MG63 (cell line): ENCODE data around the gene CBFA2T3. TPM values are rescaled to one million over a fixed set of nuclear protein-coding genes. Genes with fewer than 3 reads are reported as not detected.
"Not testable (repeated sequence)": the region's sequence is repeated elsewhere in the genome, so short reads cannot be mapped to it uniquely, and the experiment has no call there.

ENCODE experiments used
- DNase-seq: peaks from one replicate; pipeline ENCODE4 v3.0.0-alpha.2; 2020
- H3K27me3 ChIP-seq: fragments of 250-450 bp; sonication (Bioruptor Pico); 2 replicates; pipeline ENCODE4 v1.5.1; 2020; ENCODE audit warnings: mild to moderate bottlenecking, moderate library complexity
- H3K36me3 ChIP-seq: fragments of 250-450 bp; sonication (Bioruptor Pico); 2 replicates; pipeline ENCODE4 v1.5.1; 2020; ENCODE audit warnings: mild to moderate bottlenecking, moderate library complexity
- H3K4me3 ChIP-seq: fragments of 250-450 bp; sonication (Bioruptor Pico); 2 replicates; pipeline ENCODE4 v1.5.1; 2020; ENCODE audit warnings: mild to moderate bottlenecking, moderate library complexity
- H3K9me3 ChIP-seq: fragments of 250-450 bp; sonication (Bioruptor Pico); 2 replicates; pipeline ENCODE4 v1.5.1; 2020; ENCODE audit warnings: mild to moderate bottlenecking, moderate library complexity
- total RNA-seq: library from RNA; depleted of rRNA; stranded (reverse); fragments of >200 nt; shearing (Covaris generic); gene quantifications from 2 replicates; pipeline ENCODE4 v1.2.3, GENCODE V29; 2014; ENCODE audit warnings: low replicate concordance

The CBFA2T3 gene
- total RNA-seq, 1 experiment from 2014 or later, result not detected

DNA sequence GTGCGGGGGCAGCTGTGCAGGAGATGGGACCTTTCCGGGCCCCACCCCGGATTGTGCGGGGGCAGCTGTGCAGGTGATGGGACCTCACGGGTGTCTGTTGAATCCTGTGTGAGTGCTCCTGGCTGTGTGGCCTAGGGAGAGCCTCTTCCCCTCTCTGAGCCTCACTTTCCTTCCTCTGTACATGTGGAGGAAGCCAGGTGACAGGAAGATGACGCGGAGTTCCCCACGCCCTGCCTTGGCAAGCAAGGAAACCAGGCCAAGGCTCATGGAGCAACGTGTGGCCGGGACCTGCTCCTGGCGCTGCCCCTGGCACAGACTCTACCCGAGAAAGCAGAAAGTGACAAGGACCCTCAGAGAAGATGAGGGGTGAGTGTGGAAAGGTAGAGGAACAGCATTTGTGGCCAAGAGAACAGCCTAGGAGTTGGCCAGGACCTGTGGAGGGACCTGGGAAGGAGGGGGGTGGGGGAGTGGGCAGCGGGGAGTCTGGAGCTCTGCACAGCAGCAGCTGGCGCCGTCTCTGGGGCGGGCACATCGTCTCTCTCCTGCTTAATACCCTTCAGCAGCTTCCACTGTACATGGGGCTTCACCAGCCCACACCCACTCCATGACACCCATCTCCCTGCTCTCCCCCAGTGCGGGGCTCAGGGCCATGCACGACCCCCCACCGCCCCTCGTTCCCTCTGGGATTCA, 72.2 kb downstream of the CBFA2T3 start:
- Histone ChIP-seq H3K27me3 (no peaks in the 10 kb centered on the region), H3K36me3 (no peaks in the 10 kb centered on the region), H3K9me3 (no peaks in the 10 kb centered on the region), H3K4me3 (no peak overlapping the region)
- no peak for DNase-seq

- Histone ChIP-seq H3K36me3 (no peaks in the 10 kb centered on the region), H3K4me3 (no peak overlapping the region), H3K9me3 (no peaks in the 10 kb centered on the region), H3K27me3 (no peaks in the 10 kb centered on the region)
- DNase-seq, result no peak
Observed at GRCh38 chr16:88903267-88903666, 73.7 kb downstream of the CBFA2T3 start.

GRCh38 chr16:88902744-88903143, 74.3 kb downstream of the CBFA2T3 start:
- Histone ChIP-seq H3K9me3 (no peaks in the 10 kb centered on the region), H3K4me3 (no peak overlapping the region), H3K27me3 (no peaks in the 10 kb centered on the region), H3K36me3 (no peaks in the 10 kb centered on the region)
- no peak for DNase-seq

DNA sequence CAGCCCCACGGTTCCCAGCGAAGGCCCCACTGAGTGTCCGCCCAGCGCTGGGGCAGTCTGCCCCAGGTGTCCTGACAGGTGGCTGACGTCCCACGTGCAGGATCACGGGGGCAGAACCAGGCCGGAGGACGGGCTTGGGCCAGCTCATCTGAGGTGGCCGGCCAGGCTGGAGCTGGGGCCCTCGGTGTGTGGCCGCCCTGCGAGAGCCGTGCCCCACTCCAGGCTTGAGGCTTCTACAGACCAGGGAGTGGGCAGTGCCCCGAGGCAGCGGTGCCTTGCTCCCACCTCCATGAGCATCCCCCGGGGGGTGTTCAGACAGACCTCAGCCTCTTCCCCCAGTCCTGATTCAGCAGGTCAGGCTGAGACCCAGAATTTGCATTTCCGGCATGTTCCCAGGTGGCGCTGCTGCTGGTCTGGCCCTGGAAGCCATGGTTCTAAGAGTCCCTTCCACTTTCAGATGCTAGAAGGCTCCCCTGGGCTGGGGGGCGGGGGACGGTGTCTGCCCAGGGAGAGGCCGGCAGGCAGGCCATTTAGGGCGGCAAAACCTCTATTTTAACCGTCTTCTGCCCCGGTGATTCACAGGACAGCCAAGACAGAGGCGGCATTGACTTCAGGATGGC, 75.2 kb downstream of the CBFA2T3 start:
- Histone ChIP-seq H3K27me3 (no peaks in the 10 kb centered on the region), H3K4me3 (no peak overlapping the region), H3K36me3 (no peaks in the 10 kb centered on the region), H3K9me3 (no peaks in the 10 kb centered on the region)
- no peak for DNase-seq

DNA sequence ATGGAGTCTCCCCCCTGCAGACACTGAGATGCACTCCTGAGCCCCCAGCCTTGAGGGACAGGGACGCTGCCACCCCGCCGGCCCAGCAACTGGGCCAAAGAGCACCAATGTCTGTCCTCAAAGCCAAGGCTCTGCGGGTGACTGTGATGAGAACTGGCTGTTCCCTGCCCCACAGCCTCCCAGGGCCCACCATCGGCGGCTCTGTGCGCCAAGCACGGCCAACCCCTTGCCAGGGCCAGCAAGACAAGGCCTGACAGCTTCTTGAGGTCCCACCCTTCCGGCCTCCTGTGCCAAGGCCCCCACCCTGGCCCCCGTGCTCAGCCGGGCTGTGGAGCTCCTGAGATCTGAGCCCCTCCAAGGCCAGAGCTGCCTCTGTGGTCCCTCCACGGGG, 76.3 kb downstream of the CBFA2T3 start:
- Histone ChIP-seq H3K4me3 (no peak overlapping the region), H3K36me3 (no peaks in the 10 kb centered on the region)
- no peak for DNase-seq

DNA sequence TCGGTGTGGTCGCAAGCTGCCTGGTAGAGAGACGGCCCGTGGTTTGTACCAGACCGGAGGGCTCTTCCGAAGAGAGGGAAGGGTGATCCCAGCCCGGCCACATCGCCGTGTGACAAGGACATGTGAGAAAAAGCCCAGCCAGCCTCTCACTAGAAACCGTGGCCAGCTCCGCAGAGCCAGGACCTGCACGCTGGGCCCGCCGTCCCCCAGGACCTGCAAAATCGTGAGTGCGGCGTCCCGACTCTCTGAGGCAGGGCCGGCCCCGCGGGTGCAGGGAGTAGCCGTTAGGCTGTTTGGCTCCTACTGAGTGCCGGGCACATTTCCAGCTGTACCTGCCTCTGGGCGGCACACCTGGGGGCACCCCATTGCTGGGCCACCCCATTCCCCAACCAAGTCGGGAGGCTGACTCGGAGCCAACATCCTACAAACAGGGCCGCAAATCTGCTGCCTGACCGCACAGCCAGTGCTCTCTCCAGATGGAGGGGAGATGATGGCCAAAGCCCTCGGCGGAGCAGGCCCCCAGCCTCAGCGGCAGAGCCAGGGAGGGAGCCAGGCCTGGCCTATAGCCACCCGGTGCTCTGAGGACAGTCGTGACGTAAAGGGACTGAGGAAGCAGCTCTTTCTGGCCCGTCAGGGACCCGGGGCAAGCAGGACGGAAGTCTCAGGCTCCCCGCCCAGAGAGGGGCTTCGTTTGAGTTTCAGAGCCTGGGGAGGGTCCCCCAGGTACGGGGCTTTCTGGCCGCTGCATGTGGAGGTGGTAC, 76.9 kb downstream of the CBFA2T3 start:
- no peak for DNase-seq
- H3K27me3 ChIP-seq, result no peaks in the 10 kb centered on the region
- H3K36me3 ChIP-seq, result no peaks in the 10 kb centered on the region
- no peak overlapping the region for H3K4me3 ChIP-seq
- no peaks in the 10 kb centered on the region for H3K9me3 ChIP-seq

More for the DNA sequence above, 76.3 kb downstream of the CBFA2T3 start:
- no peaks in the 10 kb centered on the region for H3K27me3 ChIP-seq
- H3K9me3 ChIP-seq, result no peaks in the 10 kb centered on the region

- DNase-seq, result no peak
- no peak overlapping the region for H3K4me3 ChIP-seq
- no peaks in the 10 kb centered on the region for H3K9me3 ChIP-seq
Observed at GRCh38 chr16:88897696-88898425, 79.1 kb downstream of the CBFA2T3 start.

DNA sequence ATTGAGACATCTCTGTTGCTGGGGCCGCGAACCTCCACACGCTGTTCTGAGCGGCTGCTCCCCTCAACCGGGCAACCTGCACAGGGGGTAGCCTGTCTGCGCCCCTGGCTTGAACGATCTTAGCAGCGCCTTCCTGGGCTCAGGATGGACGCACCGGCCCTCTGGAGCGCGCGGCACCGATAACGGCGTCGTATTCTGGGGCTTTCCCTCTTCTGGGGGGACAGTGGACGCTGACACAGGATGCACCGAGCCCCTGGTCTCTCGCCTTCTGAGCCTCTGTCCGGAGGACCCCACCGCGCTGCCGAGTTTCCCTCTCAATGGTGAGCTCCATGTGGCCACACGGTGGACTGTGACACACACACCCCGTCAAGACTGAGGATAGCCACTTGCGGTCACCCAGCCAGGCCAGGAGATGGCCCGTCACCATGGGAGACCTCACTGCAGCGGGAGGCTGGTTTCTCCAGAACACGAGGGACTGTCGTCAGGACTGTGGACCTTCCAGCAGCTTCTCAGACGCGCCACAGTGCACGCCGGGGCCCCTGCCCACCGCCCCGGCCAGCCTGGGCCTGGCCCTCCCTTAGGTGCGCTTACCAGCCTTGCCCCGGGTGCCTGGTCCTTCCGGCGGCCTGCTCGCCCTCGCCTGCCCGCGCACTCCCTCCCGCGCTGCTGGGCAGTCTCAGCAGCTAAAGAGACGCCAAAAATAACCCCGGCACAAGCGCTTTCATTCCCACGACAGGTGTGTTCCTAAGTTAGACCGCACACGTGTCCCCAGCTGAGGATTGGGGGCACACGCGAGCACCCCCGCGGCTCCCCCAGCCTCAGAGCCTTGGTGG, 80.6 kb downstream of the CBFA2T3 start:
- no peaks in the 10 kb centered on the region for H3K36me3 ChIP-seq
- no peak overlapping the region for H3K4me3 ChIP-seq
- H3K9me3 ChIP-seq, result no peaks in the 10 kb centered on the region
- no peak for DNase-seq
- H3K27me3 ChIP-seq, result no peaks in the 10 kb centered on the region

More at GRCh38 chr16:88897696-88898425, 79.1 kb downstream of the CBFA2T3 start:
- H3K27me3 ChIP-seq, result no peaks in the 10 kb centered on the region
- H3K36me3 ChIP-seq, result no peaks in the 10 kb centered on the region

DNA sequence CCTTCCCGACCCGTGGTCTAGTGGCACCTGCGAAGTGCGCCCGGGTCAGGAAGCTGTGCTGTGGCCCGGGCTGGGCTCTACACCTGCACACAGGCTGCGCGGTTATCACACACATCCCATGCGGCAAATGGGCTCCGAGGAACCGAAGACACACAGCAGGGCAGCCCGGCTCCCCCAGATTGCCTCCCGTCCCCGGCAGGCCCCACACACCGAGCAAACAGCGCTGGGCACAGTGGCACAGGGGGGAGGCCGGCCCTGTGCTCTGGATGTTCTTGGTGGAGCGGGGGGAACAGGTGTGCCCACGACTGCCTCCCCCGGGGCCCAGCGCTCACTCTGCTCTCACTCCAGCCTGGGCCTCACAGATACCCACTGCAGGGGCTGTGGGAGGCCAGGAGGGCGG, 81.7 kb downstream of the CBFA2T3 start:
- Histone ChIP-seq H3K9me3 (no peaks in the 10 kb centered on the region), H3K36me3 (no peaks in the 10 kb centered on the region), H3K4me3 (no peak overlapping the region), H3K27me3 (no peaks in the 10 kb centered on the region)
- DNase-seq, result no peak

GRCh38 chr16:88894681-88895300, 82.2 kb downstream of the CBFA2T3 start:
- no peaks in the 10 kb centered on the region for H3K9me3 ChIP-seq
- H3K36me3 ChIP-seq, result no peaks in the 10 kb centered on the region
- DNase-seq, result no peak
- H3K4me3 ChIP-seq, result no peak overlapping the region
- H3K27me3 ChIP-seq, result no peaks in the 10 kb centered on the region

DNA sequence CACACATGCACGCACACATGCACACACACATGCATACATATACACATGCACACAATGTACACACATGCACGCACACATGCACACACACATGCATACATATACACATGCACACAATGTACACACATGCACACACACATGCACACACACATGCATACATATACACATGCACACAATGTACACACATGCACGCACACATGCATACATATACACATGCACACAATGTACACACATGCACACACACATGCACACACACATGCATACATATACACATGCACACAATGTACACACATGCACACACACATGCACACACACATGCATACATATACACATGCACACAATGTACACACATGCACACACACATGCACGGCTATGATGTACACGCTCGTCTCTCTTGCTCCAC, 82.7 kb downstream of the CBFA2T3 start:
- not testable (repeated sequence) for DNase-seq, H3K9me3 ChIP-seq, H3K4me3 ChIP-seq, H3K27me3 ChIP-seq, H3K36me3 ChIP-seq

DNA sequence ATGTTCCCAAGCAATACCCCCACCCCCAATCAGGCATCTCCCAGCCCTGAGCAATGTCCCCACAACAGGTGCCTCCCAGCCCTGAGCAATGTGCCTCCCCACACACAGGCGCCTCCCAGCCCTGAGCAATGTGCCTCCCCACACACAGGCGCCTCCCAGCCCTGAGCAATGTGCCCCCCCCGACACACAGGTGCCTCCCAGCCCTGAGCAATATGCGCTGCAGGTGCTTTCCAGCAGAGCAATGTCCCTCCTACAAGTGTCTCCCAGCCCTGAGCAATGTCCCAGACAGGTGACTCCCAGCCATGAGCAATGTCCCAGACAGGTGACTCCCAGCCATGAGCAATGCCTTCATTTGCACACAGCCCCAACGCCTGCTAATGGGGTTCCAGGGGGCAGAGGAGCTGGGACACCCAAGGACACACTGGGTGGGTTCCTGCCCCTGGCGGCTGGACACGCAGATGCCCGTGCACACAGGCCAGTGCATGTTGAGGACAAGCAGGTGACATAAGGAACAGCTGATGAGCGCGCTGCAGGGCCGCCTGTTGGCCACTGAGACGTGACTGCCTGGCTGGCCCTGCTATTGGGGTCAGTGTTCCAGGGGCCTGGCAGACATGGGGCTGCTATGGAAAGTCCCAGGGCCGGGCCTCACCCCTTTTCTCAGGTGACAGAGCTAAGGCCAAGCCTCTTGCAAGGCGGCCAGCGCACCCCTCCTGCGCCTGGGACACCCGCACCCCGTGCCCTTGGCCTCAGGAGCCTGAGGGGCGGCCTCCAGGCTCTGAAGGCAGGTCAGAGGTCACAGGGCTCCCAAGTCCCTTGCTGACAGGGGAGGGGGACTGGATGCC, 83.7 kb downstream of the CBFA2T3 start:
- H3K27me3 ChIP-seq, result no peaks in the 10 kb centered on the region
- no peak for DNase-seq
- no peaks in the 10 kb centered on the region for H3K9me3 ChIP-seq
- no peaks in the 10 kb centered on the region for H3K36me3 ChIP-seq
- H3K4me3 ChIP-seq, result no peak overlapping the region

- Histone ChIP-seq H3K9me3 (no peaks in the 10 kb centered on the region), H3K27me3 (no peaks in the 10 kb centered on the region), H3K36me3 (no peaks in the 10 kb centered on the region), H3K4me3 (no peak overlapping the region)
- no peak for DNase-seq
Observed at GRCh38 chr16:88892065-88892464, 84.9 kb downstream of the CBFA2T3 start.

- H3K4me3 ChIP-seq, result no peak overlapping the region
- no peaks in the 10 kb centered on the region for H3K9me3 ChIP-seq
- DNase-seq, result no peak
- no peaks in the 10 kb centered on the region for H3K27me3 ChIP-seq
- no peaks in the 10 kb centered on the region for H3K36me3 ChIP-seq
Observed at GRCh38 chr16:88891083-88891482, 85.9 kb downstream of the CBFA2T3 start.

- H3K36me3 ChIP-seq, H3K4me3 ChIP-seq, DNase-seq, H3K9me3 ChIP-seq, H3K27me3 ChIP-seq: not testable (repeated sequence)
Observed at GRCh38 chr16:88889702-88890352, 87.2 kb downstream of the CBFA2T3 start.
